DOHH2 (cell line): ENCODE results near the gene CAPZB.

Experiments
- H3F3A ChIP-seq: fragments of 200-600 bp; sonication (generic), shearing (Covaris generic); 2 replicates; pipeline ENCODE4 v1.6.0; 2016; ENCODE audit warnings: antibody characterized with exemption, mild to moderate bottlenecking; ENCODE audit not compliant: control insufficient read depth, insufficient read depth
- H3K27ac ChIP-seq: fragments of 200-600 bp; sonication (generic); 2 replicates; pipeline ENCODE4 v1.5.1; 2014; ENCODE audit warnings: low read depth, mild to moderate bottlenecking, low read length, moderate library complexity
- H3K27me3 ChIP-seq: fragments of 200-600 bp; sonication (generic); 2 replicates; pipeline ENCODE4 v1.6.1; 2014; ENCODE audit warnings: mild to moderate bottlenecking, low read length, mixed read lengths; ENCODE audit not compliant: control insufficient read depth
- H3K36me3 ChIP-seq: fragments of 200-600 bp; sonication (generic); 2 replicates; pipeline ENCODE4 v1.6.1; 2014; ENCODE audit warnings: mild to moderate bottlenecking, low read length, moderate library complexity, mixed read lengths; ENCODE audit not compliant: control insufficient read depth
- H3K4me1 ChIP-seq: fragments of 200-600 bp; sonication (generic); 2 replicates; pipeline ENCODE4 v1.6.1; 2014; ENCODE audit warnings: mild to moderate bottlenecking, low read length, mixed read lengths; ENCODE audit not compliant: control insufficient read depth
- H3K4me2 ChIP-seq: fragments of 200-600 bp; sonication (generic); 2 replicates; pipeline ENCODE4 v1.6.0; 2014; ENCODE audit warnings: mild to moderate bottlenecking, low read length, moderate library complexity
- H3K4me3 ChIP-seq: fragments of 200-600 bp; sonication (generic); 2 replicates; pipeline ENCODE4 v1.5.1; 2014; ENCODE audit warnings: mild to moderate bottlenecking, low read length, mixed read lengths
- H3K79me2 ChIP-seq: fragments of 200-600 bp; sonication (generic); 2 replicates; pipeline ENCODE4 v1.6.1; 2014; ENCODE audit warnings: mild to moderate bottlenecking, low read length, mixed read lengths; ENCODE audit not compliant: control insufficient read depth
- H3K9me2 ChIP-seq: fragments of 200-600 bp; sonication (generic); replicated peaks from 2 replicates; pipeline ENCODE4 v1.6.1; 2014; ENCODE audit warnings: mild to moderate bottlenecking, low read length, mixed read lengths; ENCODE audit not compliant: control insufficient read depth
- H3K9me3 ChIP-seq: fragments of 200-600 bp; sonication (generic); 2 replicates; pipeline ENCODE4 v1.6.1; 2014; ENCODE audit warnings: antibody characterized with exemption, low read length, mixed read lengths; ENCODE audit not compliant: control insufficient read depth, insufficient read depth
- H4K20me1 ChIP-seq: fragments of 200-600 bp; sonication (generic); 2 replicates; pipeline ENCODE4 v1.6.0; 2014; ENCODE audit warnings: low read depth, mild to moderate bottlenecking, antibody characterized with exemption, low read length, moderate library complexity; ENCODE audit not compliant: control insufficient read depth, insufficient read depth
- CTCF ChIP-seq: fragments of 200-600 bp; sonication (generic); IDR thresholded peaks from one replicate; pipeline ENCODE4 v1.5.1; 2014; ENCODE audit warnings: antibody characterized with exemption, mild to moderate bottlenecking, low read depth, low read length; ENCODE audit not compliant: poor library complexity, severe bottlenecking
- EZH2phosphoT487 ChIP-seq: fragments of 200-600 bp; sonication (generic); IDR thresholded peaks from 2 replicates; pipeline ENCODE4 v1.6.1; 2017; ENCODE audit warnings: borderline replicate concordance, mild to moderate bottlenecking, antibody characterized with exemption, low read length, moderate library complexity, mixed read lengths

The CAPZB gene

GRCh38 chr1:19485362-19486187, at the start of gene CAPZB:
CAPZB (minus strand) TSS chr1:19485539; CDS start chr1:19485438, 101 bp downstream.
- peaks cover 3% of the 10 kb centered on the region for H3F3A ChIP-seq
- no peaks in the 10 kb centered on the region for H3K9me3 ChIP-seq
- H3K9me2 ChIP-seq, result no peaks in the 10 kb centered on the region
- TF ChIP-seq CTCF (no peak), EZH2phosphoT487 (no peak)
- H3K4me3 ChIP-seq, result peak within 1 kb of the TSS; percentile 98
- H3K4me1 ChIP-seq, result peaks cover 39% of the 10 kb centered on the region
- no peaks in the 10 kb centered on the region for H3K27me3 ChIP-seq
- H4K20me1 ChIP-seq, result peaks cover 38% of the 10 kb centered on the region
- peaks cover 59% of the 10 kb centered on the region for H3K79me2 ChIP-seq
- H3K36me3 ChIP-seq, result peaks cover 38% of the 10 kb centered on the region
- peak within 1 kb of the TSS; percentile 63 for H3K27ac ChIP-seq
- peak within 1 kb of the TSS; percentile 96 for H3K4me2 ChIP-seq

DNA sequence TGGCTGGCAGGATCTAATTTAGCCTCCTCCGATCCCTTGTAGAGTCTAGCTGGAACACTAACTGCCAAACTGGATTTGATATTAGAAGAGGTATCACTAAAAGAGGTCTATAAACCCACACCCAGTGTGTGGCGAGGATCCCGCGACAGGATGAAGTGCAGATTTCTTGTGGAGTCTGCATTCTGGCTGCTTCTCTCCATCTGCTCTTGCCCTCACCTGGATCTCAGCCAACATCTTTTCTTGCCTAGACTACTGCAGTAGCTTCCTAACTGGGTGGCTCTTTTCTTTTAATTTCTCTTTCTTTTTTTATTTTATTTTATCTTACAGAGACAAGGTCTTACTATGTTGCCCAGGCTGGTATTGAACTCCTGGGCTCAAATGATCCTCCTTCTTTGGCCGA, 48.9 kb upstream of the CAPZB start:
- H3K9me3 ChIP-seq, result no peaks in the 10 kb centered on the region

DNA sequence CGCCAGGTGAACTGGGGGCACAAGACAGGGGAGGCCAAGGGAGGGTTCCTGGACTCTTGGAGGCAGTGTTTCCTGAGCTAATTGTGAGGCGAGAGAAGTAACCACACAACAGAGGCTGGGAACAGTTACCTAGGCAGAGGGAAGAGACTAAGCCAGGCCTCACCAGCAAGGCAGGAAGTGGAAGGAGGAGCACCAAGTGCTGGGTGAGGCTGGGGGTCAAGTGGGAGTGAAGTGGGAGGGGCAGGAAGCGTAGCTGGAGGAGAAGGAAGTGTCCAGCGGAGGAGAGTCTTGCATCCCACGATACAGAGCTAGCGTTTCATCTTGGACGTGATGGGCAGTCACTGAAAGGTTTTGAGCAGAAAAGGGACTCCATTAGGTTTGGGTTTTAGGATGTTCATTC, 48.3 kb upstream of the CAPZB start:
- H3K4me1 ChIP-seq, result no peaks in the 10 kb centered on the region
- no peaks in the 10 kb centered on the region; the same call in 1 of the 2 replicates for H3K27me3 ChIP-seq
- H3K4me2 ChIP-seq, result no peak overlapping the region
- no peak for TF ChIP-seq EZH2phosphoT487
- no peak for TF ChIP-seq CTCF
- H3K79me2 ChIP-seq, result no peaks in the 10 kb centered on the region
- H3F3A ChIP-seq, result no peaks in the 10 kb centered on the region
- H3K9me2 ChIP-seq, result no peaks in the 10 kb centered on the region
- H3K4me3 ChIP-seq, result no peak overlapping the region
- H3K36me3 ChIP-seq, result no peaks in the 10 kb centered on the region
- no peaks in the 10 kb centered on the region for H3K9me3 ChIP-seq
- no peaks in the 10 kb centered on the region for H4K20me1 ChIP-seq
- no peak overlapping the region for H3K27ac ChIP-seq

More for the DNA sequence above, 48.9 kb upstream of the CAPZB start:
- Histone ChIP-seq H3K4me2 (no peak overlapping the region), H3K27me3 (no peaks in the 10 kb centered on the region; the same call in 1 of the 2 replicates), H3K79me2 (no peaks in the 10 kb centered on the region), H4K20me1 (no peaks in the 10 kb centered on the region), H3K36me3 (no peaks in the 10 kb centered on the region), H3K4me1 (no peaks in the 10 kb centered on the region), H3K27ac (no peak overlapping the region), H3F3A (no peaks in the 10 kb centered on the region), H3K9me2 (no peaks in the 10 kb centered on the region), H3K4me3 (no peak overlapping the region)
- TF ChIP-seq CTCF (no peak), EZH2phosphoT487 (no peak)
